HG03097 (cell line): ENCODE data around the gene EED.

ENCODE experiments used
- ATAC-seq: cut with Tn5 transposase; IDR thresholded peaks from one replicate; pipeline ENCODE4 v1.9.1; 2021; ENCODE audit not compliant: unreplicated experiment, low FRiP score

EED gene

GRCh38 chr11:86246293-86246675 lies 1.7 kb downstream of the EED start:
- ATAC-seq, result no peak

GRCh38 chr11:86247608-86248007 lies 3.1 kb downstream of the EED start:
- no peak for ATAC-seq

DNA sequence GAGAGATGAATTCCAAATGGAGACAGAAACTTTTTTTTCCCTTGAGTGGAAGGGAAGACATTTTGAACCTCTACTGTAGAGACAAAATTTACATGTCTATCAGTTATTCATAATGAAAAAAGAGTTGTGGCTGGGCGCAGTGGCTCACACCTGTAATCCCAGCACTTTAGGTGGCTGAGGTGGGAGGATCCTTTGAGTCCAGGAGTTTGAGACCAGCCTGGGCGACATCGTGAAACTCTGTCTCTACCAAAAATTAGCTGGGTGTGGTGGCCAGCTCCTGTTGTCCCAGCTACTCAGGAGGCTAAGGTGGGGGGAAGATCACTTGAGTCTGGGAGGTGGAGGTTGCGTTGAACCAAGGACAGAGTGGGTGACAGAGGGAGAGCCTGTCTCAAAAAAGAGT lies 4.1 kb downstream of the EED start:
- ATAC-seq, result no peak

DNA sequence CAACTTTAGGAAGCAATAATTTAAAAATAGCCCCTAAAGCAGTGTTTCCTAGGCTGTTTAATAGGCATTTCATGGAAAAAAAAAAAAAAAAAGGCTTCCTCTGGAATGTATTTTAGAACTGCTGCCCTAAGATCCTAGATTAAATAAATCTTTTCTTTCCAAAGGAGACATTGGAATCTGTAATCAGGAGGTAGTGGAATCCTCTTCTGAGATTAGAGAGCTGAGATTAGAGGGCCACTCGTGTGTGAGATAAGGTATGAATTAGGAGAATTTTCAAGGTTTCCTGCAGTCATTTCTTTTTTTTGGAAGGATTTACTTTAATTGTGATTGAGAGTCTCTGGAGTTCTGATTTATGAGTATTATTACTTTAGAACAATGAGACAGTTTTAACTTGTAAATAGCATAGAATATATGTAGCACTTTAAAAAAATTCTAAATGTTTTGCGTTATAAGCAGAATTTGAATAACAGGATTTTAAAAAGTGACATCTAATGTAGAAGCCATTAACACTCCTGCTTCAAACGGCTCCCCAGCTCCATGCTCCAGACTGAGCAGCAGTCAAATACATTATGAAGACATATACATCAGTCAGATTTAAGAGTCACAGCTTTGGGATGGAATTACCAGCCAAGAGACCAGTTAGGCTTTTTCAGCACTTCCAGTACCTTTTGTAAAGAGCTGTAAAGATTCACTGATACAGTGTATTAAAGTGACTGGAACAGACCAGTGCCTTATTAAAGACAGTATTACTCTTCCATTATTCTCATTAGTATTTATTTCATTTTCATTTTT lies 5.0 kb downstream of the EED start:
- no peak for ATAC-seq

DNA sequence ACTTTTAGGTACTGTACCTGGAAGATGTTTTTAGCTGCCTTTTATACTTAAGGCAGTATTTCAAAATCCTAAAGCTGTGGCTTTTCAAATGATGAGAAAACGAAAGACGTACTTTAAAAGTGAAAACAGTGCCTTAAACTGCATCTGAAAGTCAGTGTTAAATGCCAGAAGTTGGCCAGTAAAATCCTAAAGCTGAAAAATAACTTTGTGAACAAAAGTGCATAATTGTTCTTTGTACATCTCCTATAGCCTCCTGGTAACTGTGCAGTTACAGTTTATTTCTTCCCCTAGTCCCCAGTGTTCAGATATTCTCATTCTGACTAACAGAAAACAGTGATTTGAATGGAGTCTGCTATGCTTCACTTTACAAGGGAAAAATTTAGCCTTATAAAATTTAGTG lies 6.8 kb downstream of the EED start:
- ATAC-seq, result no peak

- no peak for ATAC-seq
These were observed 11.3 kb downstream of the EED start for GRCh38 chr11:86255896-86256295.

DNA sequence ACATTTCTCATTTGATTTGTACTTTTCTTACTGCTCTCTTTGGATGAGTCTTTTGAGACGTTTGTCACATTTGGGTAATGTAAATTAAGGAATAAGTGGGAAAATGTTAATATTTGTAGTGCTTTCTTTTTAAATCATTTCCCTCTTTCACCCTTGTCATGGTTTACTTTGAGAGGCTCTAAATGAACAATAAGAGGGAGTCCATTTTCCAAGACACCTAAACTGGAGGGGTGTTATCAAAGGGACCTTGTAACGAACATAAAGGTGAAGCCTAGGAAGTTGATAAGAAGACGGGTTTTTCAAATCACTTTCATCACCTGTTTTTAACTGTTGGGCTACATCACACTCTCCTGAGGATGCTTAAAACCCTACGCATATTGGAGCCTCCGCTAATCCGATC lies 12.1 kb downstream of the EED start:
- ATAC-seq, result no peak

DNA sequence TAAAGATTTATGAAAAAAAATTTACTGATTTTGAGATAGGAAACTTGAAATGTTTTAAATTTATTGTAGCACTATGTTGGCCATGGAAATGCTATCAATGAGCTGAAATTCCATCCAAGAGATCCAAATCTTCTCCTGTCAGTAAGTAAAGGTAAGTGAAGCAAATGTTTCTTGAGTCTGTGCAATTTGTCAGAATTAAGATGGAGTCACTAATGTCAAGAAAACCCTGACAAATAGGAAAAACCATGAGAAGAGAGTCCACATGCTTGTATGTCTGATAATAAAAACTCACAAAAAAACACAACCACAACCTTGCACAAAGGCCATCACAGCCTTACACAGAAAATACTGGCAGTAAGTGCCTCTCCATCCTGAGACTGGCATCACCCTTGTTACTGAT lies 12.9 kb downstream of the EED start:
- no peak for ATAC-seq

DNA sequence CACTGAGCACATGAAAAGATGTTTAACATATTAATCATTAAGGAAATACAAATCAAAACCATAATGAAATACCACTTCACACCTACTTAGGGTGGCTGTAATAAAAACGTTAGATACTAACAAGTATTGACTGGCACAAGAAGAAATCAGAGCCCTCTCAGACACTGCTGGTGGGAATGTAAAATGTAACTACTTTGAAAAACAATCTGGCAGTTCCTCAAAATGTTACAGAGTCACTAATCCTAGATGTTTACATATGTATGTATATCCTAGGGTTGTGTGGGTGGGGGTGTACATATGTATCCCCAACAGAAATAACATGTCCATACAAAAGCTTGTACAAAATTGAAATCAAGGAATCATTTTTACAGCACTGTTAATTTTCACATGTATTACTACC lies 15.2 kb downstream of the EED start:
- ATAC-seq, result no peak

GRCh38 chr11:86261328-86261727 lies 16.8 kb downstream of the EED start:
- ATAC-seq, result no peak

DNA sequence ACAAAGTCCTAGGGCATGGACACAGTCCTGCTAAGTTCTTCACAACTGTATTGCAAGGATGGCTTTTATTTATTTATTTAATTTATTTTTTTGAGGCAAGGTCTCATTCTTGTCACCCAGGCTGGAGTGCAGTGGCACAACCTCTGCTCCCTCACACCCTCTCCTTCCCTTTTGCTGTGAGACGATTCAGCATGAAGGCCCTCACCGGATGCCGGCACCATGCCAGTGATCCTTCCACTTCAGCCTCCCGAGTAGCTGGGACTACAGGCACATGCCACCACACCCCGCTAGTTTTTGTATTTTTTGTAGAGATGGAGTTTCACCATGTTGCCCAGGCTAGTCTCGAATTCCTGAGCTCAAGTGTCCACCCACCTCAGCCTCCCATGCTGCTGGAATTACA lies 17.8 kb downstream of the EED start:
- ATAC-seq, result no peak

GRCh38 chr11:86264649-86265048 lies 20.1 kb downstream of the EED start:
- ATAC-seq, result no peak

- no peak for ATAC-seq
These were observed 20.6 kb downstream of the EED start for GRCh38 chr11:86265194-86265593.

GRCh38 chr11:86269645-86270044 lies 25.1 kb downstream of the EED start:
- ATAC-seq, result no peak

GRCh38 chr11:86274503-86274902 lies 29.9 kb downstream of the EED start:
- no peak for ATAC-seq

- no peak for ATAC-seq
These were observed 30.4 kb downstream of the EED start for GRCh38 chr11:86274999-86275398.

DNA sequence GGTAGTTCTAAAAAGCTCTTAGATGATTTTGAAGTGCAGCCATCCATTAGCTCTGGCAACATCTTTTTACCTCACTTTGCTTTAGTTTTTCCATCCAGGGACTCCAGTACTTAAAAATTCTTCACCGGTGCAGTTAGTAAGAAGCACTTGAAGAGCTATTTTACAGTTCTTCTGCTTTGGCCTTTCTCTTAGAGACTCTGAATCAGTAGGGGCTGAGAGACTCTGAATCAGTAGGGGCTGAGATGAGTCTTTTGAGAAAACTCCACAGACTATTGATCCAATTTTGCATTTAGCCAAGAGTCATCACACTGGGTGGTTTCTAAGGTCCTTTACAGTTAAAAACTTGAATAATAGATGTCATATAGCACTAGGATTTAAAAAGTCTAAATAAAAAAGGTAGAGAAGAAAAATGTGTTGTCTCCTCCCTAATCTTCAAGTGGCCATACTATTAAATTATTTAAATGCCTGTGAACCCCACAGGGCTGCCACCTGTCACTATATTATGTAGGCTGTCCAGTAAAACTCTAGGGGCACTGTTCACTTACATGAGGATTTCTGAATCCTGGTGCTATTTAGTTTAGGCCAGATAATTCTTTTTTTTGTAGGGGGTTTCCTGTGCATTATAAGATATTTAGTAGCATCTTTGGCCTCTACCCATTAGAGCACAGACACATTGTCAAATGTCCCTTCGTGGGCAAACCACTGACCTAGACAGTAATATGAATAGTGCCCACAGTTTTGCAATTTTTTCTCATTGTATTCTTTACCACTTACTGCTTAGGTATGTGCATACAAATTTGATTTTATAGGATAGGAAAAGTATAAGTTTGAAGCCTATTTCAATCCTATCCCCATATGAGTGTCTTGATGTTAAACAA lies 31.2 kb downstream of the EED start:
- no peak for ATAC-seq

DNA sequence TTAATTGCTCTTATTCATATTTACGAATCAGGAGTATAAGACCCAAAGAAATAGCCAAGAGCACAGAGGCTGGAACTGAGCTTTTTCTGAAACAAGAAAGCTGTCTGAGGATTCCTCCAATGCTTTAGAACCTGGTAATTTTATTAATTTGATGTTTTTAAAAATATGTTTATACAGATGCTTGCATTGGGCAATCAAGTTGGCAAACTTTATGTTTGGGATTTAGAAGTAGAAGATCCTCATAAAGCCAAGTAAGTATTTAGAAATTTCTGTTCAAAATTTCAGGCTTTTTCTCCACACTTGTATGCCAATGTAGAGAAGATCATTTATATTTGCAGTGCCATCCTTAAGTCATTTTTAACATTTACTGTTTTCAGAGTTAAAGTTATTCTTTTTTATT lies 33.2 kb downstream of the EED start:
- ATAC-seq, result no peak

- ATAC-seq, result no peak
These were observed 33.7 kb downstream of the EED start for GRCh38 chr11:86278226-86278625.

DNA sequence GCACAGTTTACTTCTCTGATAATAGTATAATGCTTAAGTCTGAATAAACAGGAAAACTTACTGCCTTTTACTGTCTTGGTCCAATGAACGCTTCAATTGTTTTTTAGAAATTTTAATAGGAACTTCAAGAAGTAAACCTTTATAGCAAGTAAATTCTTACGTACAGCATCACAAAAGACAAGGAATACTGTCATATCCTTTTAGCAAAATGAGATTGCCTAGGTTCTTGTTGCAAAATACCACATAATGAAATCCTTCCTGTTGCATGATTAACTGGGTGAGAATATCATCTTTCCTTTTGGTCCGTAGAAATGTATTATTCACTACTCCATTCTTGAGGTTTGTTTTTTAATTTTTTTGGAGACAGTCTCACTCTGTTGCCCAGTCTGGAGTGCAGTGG lies 35.2 kb downstream of the EED start:
- no peak for ATAC-seq

DNA sequence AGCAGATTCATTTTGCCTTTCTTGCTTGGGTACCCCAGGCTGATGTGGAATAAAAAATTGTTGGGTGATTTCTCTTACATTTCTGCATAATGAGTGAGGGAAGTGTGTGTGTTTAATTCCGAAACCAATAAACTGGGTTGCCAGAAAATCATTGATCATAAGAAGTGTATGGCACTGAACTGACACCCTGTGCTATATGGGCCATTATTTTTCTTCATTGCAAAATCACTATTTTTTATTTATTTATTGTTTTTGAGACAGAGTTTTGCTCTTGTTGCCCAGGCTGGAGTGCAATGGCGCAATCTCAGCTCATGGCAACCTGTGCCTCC lies 42.9 kb downstream of the EED start:
- ATAC-seq, result peak; percentile 8
